ENCODE data around the gene FCHSD2.

FCHSD2 gene

DNA sequence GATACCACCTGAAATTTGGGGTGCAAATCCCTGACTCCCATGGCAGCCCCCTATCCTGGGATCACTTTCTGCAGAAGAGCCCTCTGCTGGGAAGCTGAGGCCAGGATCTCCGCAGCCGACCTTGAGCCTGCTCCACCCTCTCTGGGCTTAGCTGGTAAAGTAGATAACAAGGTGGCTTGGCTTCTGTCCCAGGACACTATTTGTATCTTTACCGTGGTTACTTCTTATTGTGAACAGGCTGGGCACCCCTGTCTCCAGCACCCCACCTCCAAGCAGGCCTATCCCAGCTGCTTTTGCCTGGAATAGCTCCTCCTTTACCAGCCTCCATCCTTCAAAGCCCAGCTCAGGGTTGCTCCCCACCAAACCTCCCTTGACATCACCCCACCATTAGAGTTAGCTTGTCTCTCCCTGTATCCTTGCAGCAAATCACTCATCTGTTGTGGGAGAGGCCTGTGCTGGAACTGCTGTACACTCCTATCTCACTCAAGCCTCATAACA is 40.8 kb upstream of the FCHSD2 start:
- DNase-seq = no peak
- H3K27me3 ChIP-seq = no peaks in the 10 kb centered on the region
- no peaks in the 10 kb centered on the region for H3K4me1 ChIP-seq
- no peaks in the 10 kb centered on the region for H3K9me3 ChIP-seq
- TF ChIP-seq, protein P1, sequence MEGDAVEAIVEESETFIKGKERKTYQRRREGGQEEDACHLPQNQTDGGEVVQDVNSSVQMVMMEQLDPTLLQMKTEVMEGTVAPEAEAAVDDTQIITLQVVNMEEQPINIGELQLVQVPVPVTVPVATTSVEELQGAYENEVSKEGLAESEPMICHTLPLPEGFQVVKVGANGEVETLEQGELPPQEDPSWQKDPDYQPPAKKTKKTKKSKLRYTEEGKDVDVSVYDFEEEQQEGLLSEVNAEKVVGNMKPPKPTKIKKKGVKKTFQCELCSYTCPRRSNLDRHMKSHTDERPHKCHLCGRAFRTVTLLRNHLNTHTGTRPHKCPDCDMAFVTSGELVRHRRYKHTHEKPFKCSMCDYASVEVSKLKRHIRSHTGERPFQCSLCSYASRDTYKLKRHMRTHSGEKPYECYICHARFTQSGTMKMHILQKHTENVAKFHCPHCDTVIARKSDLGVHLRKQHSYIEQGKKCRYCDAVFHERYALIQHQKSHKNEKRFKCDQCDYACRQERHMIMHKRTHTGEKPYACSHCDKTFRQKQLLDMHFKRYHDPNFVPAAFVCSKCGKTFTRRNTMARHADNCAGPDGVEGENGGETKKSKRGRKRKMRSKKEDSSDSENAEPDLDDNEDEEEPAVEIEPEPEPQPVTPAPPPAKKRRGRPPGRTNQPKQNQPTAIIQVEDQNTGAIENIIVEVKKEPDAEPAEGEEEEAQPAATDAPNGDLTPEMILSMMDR (IDR thresholded peaks at IDR 0.05; ENCODE audit: low read depth, low read length) = peak; percentile 25; the same call in 1 of the 2 replicates
- H3K36me3 ChIP-seq = no peaks in the 10 kb centered on the region
- no peak overlapping the region for H3K4me3 ChIP-seq (ENCODE audit: low read depth, low read length)

DNA sequence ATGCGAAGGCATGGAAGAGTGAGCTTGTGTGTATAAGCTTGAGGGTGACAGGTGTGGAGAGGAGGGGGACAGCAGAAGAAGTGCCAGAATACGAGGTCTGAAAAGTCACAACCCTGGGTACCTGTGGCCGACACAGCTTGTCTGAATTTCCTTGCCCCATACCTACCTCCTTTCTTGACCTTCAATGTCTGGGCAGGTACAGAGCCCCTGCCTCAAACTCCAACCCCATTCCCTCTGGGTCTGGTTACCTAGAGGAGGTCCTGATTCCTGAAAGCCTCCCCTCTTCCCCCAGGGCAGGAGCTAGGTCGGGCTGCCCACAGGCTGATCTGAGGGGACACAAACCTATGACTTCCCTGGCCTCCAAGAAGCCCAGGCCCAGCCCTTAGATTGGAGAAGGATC is 36.6 kb upstream of the FCHSD2 start:
- H3K36me3 ChIP-seq = no peaks in the 10 kb centered on the region
- H3K27me3 ChIP-seq = no peaks in the 10 kb centered on the region
- no peaks in the 10 kb centered on the region for H3K9me3 ChIP-seq
- no peaks in the 10 kb centered on the region for H3K4me1 ChIP-seq
- no peak overlapping the region for H3K4me3 ChIP-seq (ENCODE audit: low read depth, low read length)
- TF ChIP-seq, protein P1 (IDR thresholded peaks at IDR 0.05; ENCODE audit: low read depth, low read length) = no peak
- DNase-seq = no peak

DNA sequence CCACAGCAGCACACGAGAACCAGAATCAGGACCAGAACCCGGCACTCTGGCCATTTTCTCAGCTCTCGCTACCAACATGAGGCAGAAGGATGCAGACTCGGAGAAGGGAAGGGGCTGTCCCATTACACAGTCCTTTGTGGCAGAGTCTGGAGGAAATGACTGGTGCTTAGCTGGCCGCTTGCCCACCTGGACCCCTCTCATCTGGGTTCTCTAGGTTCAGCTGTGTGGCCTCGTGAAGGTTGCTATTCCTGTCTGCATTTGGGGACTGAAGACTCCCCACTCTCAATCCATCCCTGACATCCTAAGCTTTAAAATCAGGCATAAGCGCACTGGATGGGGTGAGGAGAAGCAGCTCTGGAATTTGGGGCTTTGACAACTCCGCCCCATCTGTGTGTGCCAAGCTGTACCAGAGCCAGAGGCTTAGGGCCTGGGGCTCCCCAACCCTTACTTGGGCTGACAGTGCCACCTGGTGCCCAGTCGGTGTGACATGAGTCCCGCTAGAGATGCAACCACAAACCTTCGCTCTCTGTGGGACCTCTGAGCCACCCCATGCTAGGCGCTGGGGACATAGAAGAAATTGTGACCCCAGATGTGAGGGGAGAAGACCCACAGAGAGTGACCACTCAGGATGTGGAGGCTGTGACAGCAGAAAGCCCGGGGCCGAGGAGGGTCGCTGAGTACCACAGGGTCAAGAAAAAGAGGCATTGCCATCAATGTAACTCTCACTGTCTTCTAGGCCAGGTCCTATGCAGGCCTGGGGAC is 35.8 kb upstream of the FCHSD2 start:
- H3K27me3 ChIP-seq = no peaks in the 10 kb centered on the region
- DNase-seq = peak; percentile 84
- no peaks in the 10 kb centered on the region for H3K36me3 ChIP-seq
- H3K4me3 ChIP-seq (ENCODE audit: low read depth, low read length) = no peak overlapping the region
- H3K4me1 ChIP-seq = no peaks in the 10 kb centered on the region
- TF ChIP-seq, protein P1 (IDR thresholded peaks at IDR 0.05; ENCODE audit: low read depth, low read length) = peak; percentile 84
- H3K9me3 ChIP-seq = no peaks in the 10 kb centered on the region

DNA sequence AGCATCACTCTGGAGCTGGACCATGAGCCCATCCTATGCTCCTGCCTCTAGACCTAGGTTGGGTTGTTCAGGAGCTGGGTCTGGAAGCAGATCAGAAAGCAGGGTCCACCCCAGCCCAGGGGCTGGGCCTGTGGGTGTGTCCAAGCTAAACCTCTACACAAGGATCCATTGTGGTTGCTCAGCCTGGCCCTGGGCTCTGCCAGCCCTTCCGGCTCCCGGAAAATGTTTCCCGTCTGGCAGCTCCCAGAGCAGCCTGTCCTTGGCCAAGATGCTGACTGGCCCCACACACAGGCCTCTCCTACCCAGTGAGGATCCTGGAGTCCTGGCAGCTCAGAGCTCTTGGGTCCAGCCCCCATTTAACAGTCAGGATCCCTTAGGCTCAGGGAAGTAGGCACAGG is 35.3 kb upstream of the FCHSD2 start:
- Histone ChIP-seq H3K4me3 (ENCODE audit: low read depth, low read length) (no peak overlapping the region), H3K4me1 (no peaks in the 10 kb centered on the region), H3K36me3 (no peaks in the 10 kb centered on the region), H3K27me3 (no peaks in the 10 kb centered on the region), H3K9me3 (no peaks in the 10 kb centered on the region)
- no peak for DNase-seq
- TF ChIP-seq, protein P1 (IDR thresholded peaks at IDR 0.05; ENCODE audit: low read depth, low read length) = no peak

DNA sequence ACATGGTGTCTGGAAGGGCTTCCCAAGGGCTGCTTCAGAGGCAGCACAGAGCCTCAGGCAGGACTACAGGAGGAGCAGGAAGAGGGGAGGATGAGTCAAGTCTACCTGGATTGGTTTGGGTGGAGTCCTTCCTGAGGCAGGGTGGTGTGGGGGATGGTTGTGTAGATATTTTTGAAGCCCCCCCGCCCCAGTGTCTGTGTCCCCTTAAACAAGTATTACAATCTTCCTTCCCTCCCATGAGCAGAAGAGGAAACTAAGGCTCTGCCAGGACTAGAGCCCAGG is 34.7 kb upstream of the FCHSD2 start:
- H3K9me3 ChIP-seq = no peaks in the 10 kb centered on the region
- TF ChIP-seq, protein P1 (IDR thresholded peaks at IDR 0.05; ENCODE audit: low read depth, low read length) = no peak
- DNase-seq = no peak
- H3K36me3 ChIP-seq = no peaks in the 10 kb centered on the region
- H3K4me1 ChIP-seq = no peaks in the 10 kb centered on the region
- H3K27me3 ChIP-seq = no peaks in the 10 kb centered on the region
- H3K4me3 ChIP-seq (ENCODE audit: low read depth, low read length) = no peak overlapping the region

DNA sequence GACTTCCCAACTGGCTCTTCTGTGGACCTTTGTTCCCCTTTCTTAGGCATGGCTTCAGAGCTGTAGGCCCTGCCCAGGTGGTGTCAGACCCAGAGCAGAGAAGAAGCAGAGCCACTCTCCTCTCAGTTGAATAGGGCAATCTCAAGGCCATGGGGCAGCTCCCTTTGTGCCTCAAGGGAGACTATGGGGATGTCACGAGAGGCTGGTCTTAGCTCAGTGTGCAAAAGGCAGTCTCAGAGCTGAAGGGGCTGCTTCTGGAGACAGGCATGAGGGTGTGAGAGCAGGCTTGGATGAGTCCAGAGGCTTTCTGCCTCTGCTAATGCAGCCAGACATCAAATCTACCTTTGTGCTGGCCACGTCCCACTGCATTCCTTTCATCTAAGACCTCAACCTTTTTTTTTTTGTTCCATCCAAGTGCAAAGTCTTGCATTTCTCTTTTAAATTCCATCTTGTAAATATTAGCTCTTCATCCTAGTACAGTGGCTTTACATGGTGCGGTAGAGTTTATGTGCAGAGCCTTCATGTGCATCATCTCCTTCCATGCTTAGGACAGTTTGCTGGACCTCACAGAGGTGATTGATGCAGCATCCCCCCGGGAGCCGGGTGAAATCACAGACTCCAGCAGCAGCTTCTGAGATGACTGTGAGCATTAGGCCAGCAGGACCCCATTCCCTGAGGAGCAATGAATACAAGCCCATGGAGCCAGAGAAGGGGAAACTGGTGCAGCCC is 34.2 kb upstream of the FCHSD2 start:
- H3K9me3 ChIP-seq = no peaks in the 10 kb centered on the region
- no peaks in the 10 kb centered on the region for H3K27me3 ChIP-seq
- no peaks in the 10 kb centered on the region for H3K4me1 ChIP-seq
- DNase-seq = no peak
- no peak overlapping the region for H3K4me3 ChIP-seq (ENCODE audit: low read depth, low read length)
- TF ChIP-seq, protein P1 (IDR thresholded peaks at IDR 0.05; ENCODE audit: low read depth, low read length) = no peak
- H3K36me3 ChIP-seq = no peaks in the 10 kb centered on the region
